PC-3 (cell line): ENCODE measurements around the gene LY86. TPM values are rescaled to one million over a fixed set of nuclear protein-coding genes. Genes with fewer than 3 reads are reported as not detected.

ENCODE experiments used
- ATAC-seq: fragments of 200-7000 bp; cut with Tn5 transposase; 2 replicates; pipeline ENCODE4 v1.9.1; 2020; ENCODE audit warnings: mild to moderate bottlenecking, moderate library complexity
- BruUV-seq: library from RNA; stranded (reverse); fragments of 400-500 nt; replicated peaks from 2 replicates; lab custom pipeline; 2021; lab: Mats Ljungman, UMichigan
- CTCF ChIA-PET: fragments of 300-600 bp; sonication (Branson Sonifier 250); formaldehyde crosslinking; loops from one replicate; lab custom pipeline; 2022; ENCODE audit warnings: antibody characterized with exemption; lab: Charles Lee
- POLR2A ChIA-PET: fragments of 300-600 bp; sonication (Branson Sonifier 250); formaldehyde crosslinking; loops from one replicate; lab custom pipeline; 2022; ENCODE audit warnings: antibody characterized with exemption; ENCODE audit not compliant: unreplicated experiment; lab: Charles Lee
- DNase-seq: peaks from one replicate; pipeline ENCODE4 v3.0.0-alpha.2; 2015
- H2AFZ ChIP-seq: fragments of 300-600 bp; sonication (generic); 2 replicates; pipeline ENCODE4 v1.6.0; 2016; ENCODE audit warnings: antibody characterized with exemption, low read length
- H3F3A ChIP-seq: fragments of 300-600 bp; sonication (generic); one replicate; pipeline ENCODE4 v1.6.0; 2017; ENCODE audit warnings: antibody characterized with exemption, low read length, control low read depth, mild to moderate bottlenecking; ENCODE audit not compliant: unreplicated experiment
- H3K27ac ChIP-seq: fragments of 300-600 bp; sonication (generic); 2 replicates; pipeline ENCODE4 v1.5.1; 2016; ENCODE audit warnings: mild to moderate bottlenecking, low read length
- H3K27me3 ChIP-seq: fragments of 300-600 bp; sonication (generic); 2 replicates; pipeline ENCODE4 v1.6.1; 2016; ENCODE audit warnings: low read length, mixed read lengths
- H3K36me3 ChIP-seq: fragments of 300-600 bp; sonication (generic); 2 replicates; pipeline ENCODE4 v1.6.1; 2016; ENCODE audit warnings: low read depth, mixed run types, low read length, mixed read lengths
- H3K4me1 ChIP-seq: fragments of 300-600 bp; sonication (generic); 2 replicates; pipeline ENCODE4 v1.5.1; 2016; ENCODE audit warnings: low read length; ENCODE audit not compliant: insufficient read depth
- H3K4me2 ChIP-seq: fragments of 300-600 bp; sonication (generic); 2 replicates; pipeline ENCODE4 v1.6.0; 2016; ENCODE audit warnings: low read length
- H3K4me3 ChIP-seq: fragments of 300-600 bp; sonication (generic); 2 replicates; pipeline ENCODE4 v1.5.1; 2016; ENCODE audit warnings: mild to moderate bottlenecking, low read length, mixed read lengths
- H3K79me2 ChIP-seq: fragments of 300-600 bp; sonication (generic); 2 replicates; pipeline ENCODE4 v1.6.1; 2017; ENCODE audit warnings: low read length, mixed read lengths
- H3K9ac ChIP-seq: fragments of 300-600 bp; sonication (generic); 2 replicates; pipeline ENCODE4 v1.6.0; 2016; ENCODE audit warnings: mild to moderate bottlenecking, low read length
- H3K9me2 ChIP-seq: fragments of 300-600 bp; sonication (generic); replicated peaks from 2 replicates; pipeline ENCODE4 v1.6.1; 2016; ENCODE audit warnings: mixed run types, low read length, mixed read lengths
- H3K9me3 ChIP-seq: fragments of 300-600 bp; sonication (generic); 2 replicates; pipeline ENCODE4 v1.6.1; 2016; ENCODE audit warnings: low read length, mixed read lengths
- H4K20me1 ChIP-seq: fragments of 300-600 bp; sonication (generic); 2 replicates; pipeline ENCODE4 v1.6.1; 2016; ENCODE audit warnings: low read length, mixed read lengths
- EZH2 ChIP-seq: fragments of 300-600 bp; sonication (generic); IDR thresholded peaks from one replicate; pipeline ENCODE4 v1.6.1; 2017; ENCODE audit warnings: antibody characterized with exemption, mild to moderate bottlenecking, low read length; ENCODE audit not compliant: unreplicated experiment
- EZH2phosphoT487 ChIP-seq: fragments of 300-600 bp; sonication (generic); IDR thresholded peaks from 2 replicates; pipeline ENCODE4 v1.6.1; 2018; ENCODE audit warnings: mild to moderate bottlenecking, antibody characterized with exemption, low read length, borderline replicate concordance
- intact Hi-C: fragments of 100-400 bp; cut with micrococcal nuclease; formaldehyde crosslinking; loops from 2 replicates; pipeline ENCODE4 v1.9.0; 2023
- total RNA-seq: library from RNA; depleted of rRNA; stranded (reverse); fragments of >200 nt; gene quantifications from 2 replicates; pipeline ENCODE4 v1.2.3, GENCODE V29; 2014
- TF ChIP-seq, protein P1 (sequence below): fragments of 300-600 bp; sonication (generic); conservative IDR thresholded peaks from 2 replicates; pipeline ENCODE4 v1.5.1; 2017; ENCODE audit warnings: antibody characterized with exemption, low read depth, mild to moderate bottlenecking, low read length

LY86 gene
- total RNA-seq, 1 experiment from 2014 or later, result not detected

GRCh38 chr6:6626187-6626586 is 37.7 kb downstream of the LY86 start:
- TF ChIP-seq, protein P1, sequence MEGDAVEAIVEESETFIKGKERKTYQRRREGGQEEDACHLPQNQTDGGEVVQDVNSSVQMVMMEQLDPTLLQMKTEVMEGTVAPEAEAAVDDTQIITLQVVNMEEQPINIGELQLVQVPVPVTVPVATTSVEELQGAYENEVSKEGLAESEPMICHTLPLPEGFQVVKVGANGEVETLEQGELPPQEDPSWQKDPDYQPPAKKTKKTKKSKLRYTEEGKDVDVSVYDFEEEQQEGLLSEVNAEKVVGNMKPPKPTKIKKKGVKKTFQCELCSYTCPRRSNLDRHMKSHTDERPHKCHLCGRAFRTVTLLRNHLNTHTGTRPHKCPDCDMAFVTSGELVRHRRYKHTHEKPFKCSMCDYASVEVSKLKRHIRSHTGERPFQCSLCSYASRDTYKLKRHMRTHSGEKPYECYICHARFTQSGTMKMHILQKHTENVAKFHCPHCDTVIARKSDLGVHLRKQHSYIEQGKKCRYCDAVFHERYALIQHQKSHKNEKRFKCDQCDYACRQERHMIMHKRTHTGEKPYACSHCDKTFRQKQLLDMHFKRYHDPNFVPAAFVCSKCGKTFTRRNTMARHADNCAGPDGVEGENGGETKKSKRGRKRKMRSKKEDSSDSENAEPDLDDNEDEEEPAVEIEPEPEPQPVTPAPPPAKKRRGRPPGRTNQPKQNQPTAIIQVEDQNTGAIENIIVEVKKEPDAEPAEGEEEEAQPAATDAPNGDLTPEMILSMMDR, result no peak
- TF ChIP-seq EZH2phosphoT487, result no peak
- TF ChIP-seq EZH2, result no peak
- no peaks in the 10 kb centered on the region for H3K36me3 ChIP-seq

GRCh38 chr6:6629402-6629801 is 40.9 kb downstream of the LY86 start:
- no peak for ATAC-seq
- no TSS peak for BruUV-seq
- no peaks in the 10 kb centered on the region for H3K9me3 ChIP-seq
- ChIA-PET CTCF (no interaction called here), POLR2A (no interaction called here)
- no peaks in the 10 kb centered on the region for H3F3A ChIP-seq
- no peak overlapping the region for H3K9ac ChIP-seq
- H3K79me2 ChIP-seq, result no peaks in the 10 kb centered on the region
- H3K27ac ChIP-seq, result no peak overlapping the region
- H3K4me1 ChIP-seq, result no peaks in the 10 kb centered on the region
- peaks cover 83% of the 10 kb centered on the region for H3K27me3 ChIP-seq
- no peak overlapping the region for H3K4me3 ChIP-seq
- H3K4me2 ChIP-seq, result no peak overlapping the region
- H3K36me3 ChIP-seq, result no peaks in the 10 kb centered on the region
- no peak for TF ChIP-seq EZH2
- TF ChIP-seq EZH2phosphoT487, result no peak
- TF ChIP-seq, protein P1, result no peak
- intact Hi-C loops, result no loop called here
- no peak overlapping the region for H2AFZ ChIP-seq
- H3K9me2 ChIP-seq, result no peaks in the 10 kb centered on the region
- no peaks in the 10 kb centered on the region for H4K20me1 ChIP-seq
- DNase-seq, result peak; percentile 38

More at GRCh38 chr6:6626187-6626586, 37.7 kb downstream of the LY86 start:
- ATAC-seq (no peak), DNase-seq (no peak)
- H3K4me1 ChIP-seq, result no peaks in the 10 kb centered on the region
- no peaks in the 10 kb centered on the region for H3K79me2 ChIP-seq
- H3K4me3 ChIP-seq, result no peak overlapping the region
- no TSS peak for BruUV-seq
- no peak overlapping the region for H3K9ac ChIP-seq
- ChIA-PET CTCF (no interaction called here), POLR2A (no interaction called here)
- no peaks in the 10 kb centered on the region for H3F3A ChIP-seq
- no peaks in the 10 kb centered on the region for H3K9me2 ChIP-seq
- no peaks in the 10 kb centered on the region for H3K9me3 ChIP-seq
- H4K20me1 ChIP-seq, result no peaks in the 10 kb centered on the region
- H3K27me3 ChIP-seq, result peaks cover 91% of the 10 kb centered on the region
- H2AFZ ChIP-seq, result no peak overlapping the region
- H3K27ac ChIP-seq, result no peak overlapping the region
- no peak overlapping the region for H3K4me2 ChIP-seq
- intact Hi-C loops, result no loop called here

GRCh38 chr6:6631053-6631452 is 42.5 kb downstream of the LY86 start:
- H3K36me3 ChIP-seq, result no peaks in the 10 kb centered on the region
- no peak overlapping the region for H3K27ac ChIP-seq
- H3K79me2 ChIP-seq, result no peaks in the 10 kb centered on the region
- BruUV-seq, result no TSS peak
- ChIA-PET CTCF (no interaction called here), POLR2A (no interaction called here)
- no peaks in the 10 kb centered on the region for H3F3A ChIP-seq
- H3K4me1 ChIP-seq, result no peaks in the 10 kb centered on the region
- H3K9me2 ChIP-seq, result no peaks in the 10 kb centered on the region
- ATAC-seq (no peak), DNase-seq (no peak)
- H2AFZ ChIP-seq, result no peak overlapping the region
- H3K9ac ChIP-seq, result no peak overlapping the region
- H3K4me3 ChIP-seq, result no peak overlapping the region
- H3K27me3 ChIP-seq, result peaks cover 68% of the 10 kb centered on the region
- H4K20me1 ChIP-seq, result no peaks in the 10 kb centered on the region
- intact Hi-C loops, result no loop called here
- no peaks in the 10 kb centered on the region for H3K9me3 ChIP-seq
- TF ChIP-seq EZH2 (no peak), EZH2phosphoT487 (no peak)
- TF ChIP-seq, protein P1, result no peak
- no peak overlapping the region for H3K4me2 ChIP-seq
